ENCODE data around the gene RPGRIP1L. TPM values are rescaled to one million over a fixed set of nuclear protein-coding genes. Genes with fewer than 3 reads are reported as not detected.

The RPGRIP1L gene
- total and polyA plus RNA-seq, 2 donors (not counting 1 experiment from before 2014, with no cell fraction given): 7.4 to 13.0 TPM

- H4K20me1 ChIP-seq (ENCODE audit: control insufficient read depth, extremely low read depth, insufficient read depth, low read length): no peaks in the 10 kb centered on the region
- H3K4me2 ChIP-seq (ENCODE audit: extremely low read depth, insufficient read depth, low read length): no peak overlapping the region
- no peak overlapping the region for H3K4me3 ChIP-seq (replicated peaks in 1 of 4; ENCODE audit: control extremely low read depth in 1 of 4, insufficient read depth in 1 of 4, low read depth in 3 of 4, low read length in 4 of 4)
- no peaks in the 10 kb centered on the region for H3K27me3 ChIP-seq (ENCODE audit: control insufficient read depth, insufficient read depth, low read length)
- H3K27ac ChIP-seq (ENCODE audit: insufficient read depth, low read length): no peak overlapping the region
- H2AFZ ChIP-seq (ENCODE audit: low read length): no peak overlapping the region
- DNase-seq (ENCODE audit: low read depth in 2 of 2): no peak
- no peaks in the 10 kb centered on the region for H3K36me3 ChIP-seq (ENCODE audit: control insufficient read depth, insufficient read depth, low read length)
- TF ChIP-seq CTCF (conservative IDR thresholded peaks at IDR 0.05 in 1 of 2, IDR thresholded peaks at IDR 0.05 in 1 of 2; ENCODE audit: low read depth in 1 of 2, low read length in 2 of 2): no peak
- H3K9me3 ChIP-seq (ENCODE audit: control insufficient read depth, insufficient read depth, low read depth, low read length): no peaks in the 10 kb centered on the region
- no peaks in the 10 kb centered on the region for H3K79me2 ChIP-seq (ENCODE audit: control insufficient read depth, insufficient read depth, low read length)
- H3K4me1 ChIP-seq (ENCODE audit: control insufficient read depth, extremely low read depth, insufficient read depth, low read length): no peaks in the 10 kb centered on the region
- no peak overlapping the region for H3K9ac ChIP-seq (ENCODE audit: insufficient read depth, low read length)
Observed at GRCh38 chr16:53620476-53620875, 83.2 kb downstream of the RPGRIP1L start.

- H3K27me3 ChIP-seq (ENCODE audit: control insufficient read depth, insufficient read depth, low read length): no peaks in the 10 kb centered on the region
- no peak overlapping the region for H3K9ac ChIP-seq (ENCODE audit: insufficient read depth, low read length)
- H4K20me1 ChIP-seq (ENCODE audit: control insufficient read depth, extremely low read depth, insufficient read depth, low read length): no peaks in the 10 kb centered on the region
- H3K4me2 ChIP-seq (ENCODE audit: extremely low read depth, insufficient read depth, low read length): no peak overlapping the region
- no peaks in the 10 kb centered on the region for H3K79me2 ChIP-seq (ENCODE audit: control insufficient read depth, insufficient read depth, low read length)
- no peaks in the 10 kb centered on the region for H3K36me3 ChIP-seq (ENCODE audit: control insufficient read depth, insufficient read depth, low read length)
- no peak for DNase-seq (ENCODE audit: low read depth in 2 of 2)
- no peaks in the 10 kb centered on the region for H3K4me1 ChIP-seq (ENCODE audit: control insufficient read depth, extremely low read depth, insufficient read depth, low read length)
- H3K4me3 ChIP-seq (replicated peaks in 1 of 4; ENCODE audit: control extremely low read depth in 1 of 4, insufficient read depth in 1 of 4, low read depth in 3 of 4, low read length in 4 of 4): no peak overlapping the region
- TF ChIP-seq EZH2 (IDR thresholded peaks at IDR 0.05; ENCODE audit: low read length, missing control alignments) (no peak), CTCF (conservative IDR thresholded peaks at IDR 0.05 in 1 of 2, IDR thresholded peaks at IDR 0.05 in 1 of 2; ENCODE audit: low read depth in 1 of 2, low read length in 2 of 2) (no peak)
- no peaks in the 10 kb centered on the region for H3K9me3 ChIP-seq (ENCODE audit: control insufficient read depth, insufficient read depth, low read depth, low read length)
- H3K27ac ChIP-seq (ENCODE audit: insufficient read depth, low read length): no peak overlapping the region
- no peak overlapping the region for H2AFZ ChIP-seq (ENCODE audit: low read length)
Observed at GRCh38 chr16:53619235-53619634, 84.4 kb downstream of the RPGRIP1L start.

- Histone ChIP-seq H3K36me3 (ENCODE audit: control insufficient read depth, insufficient read depth, low read length) (no peaks in the 10 kb centered on the region), H3K4me3 (replicated peaks in 1 of 4; ENCODE audit: control extremely low read depth in 1 of 4, insufficient read depth in 1 of 4, low read depth in 3 of 4, low read length in 4 of 4) (no peak overlapping the region), H3K4me1 (ENCODE audit: control insufficient read depth, extremely low read depth, insufficient read depth, low read length) (no peaks in the 10 kb centered on the region), H3K27ac (ENCODE audit: insufficient read depth, low read length) (no peak overlapping the region), H3K9ac (ENCODE audit: insufficient read depth, low read length) (no peak overlapping the region), H3K27me3 (ENCODE audit: control insufficient read depth, insufficient read depth, low read length) (no peaks in the 10 kb centered on the region), H3K9me3 (ENCODE audit: control insufficient read depth, insufficient read depth, low read depth, low read length) (no peaks in the 10 kb centered on the region), H3K4me2 (ENCODE audit: extremely low read depth, insufficient read depth, low read length) (no peak overlapping the region), H2AFZ (ENCODE audit: low read length) (no peak overlapping the region), H3K79me2 (ENCODE audit: control insufficient read depth, insufficient read depth, low read length) (no peaks in the 10 kb centered on the region), H4K20me1 (ENCODE audit: control insufficient read depth, extremely low read depth, insufficient read depth, low read length) (no peaks in the 10 kb centered on the region)
- TF ChIP-seq CTCF (conservative IDR thresholded peaks at IDR 0.05 in 1 of 2, IDR thresholded peaks at IDR 0.05 in 1 of 2; ENCODE audit: low read depth in 1 of 2, low read length in 2 of 2) (no peak), EZH2 (IDR thresholded peaks at IDR 0.05; ENCODE audit: low read length, missing control alignments) (no peak)
- DNase-seq (ENCODE audit: low read depth in 2 of 2): peak in 1 of 2 donors; percentile 6
Observed at GRCh38 chr16:53614346-53614745, 89.3 kb downstream of the RPGRIP1L start.

All from fibroblast of lung (primary cell).